Heart left ventricle (tissue), 16 donors: ENCODE data around the gene COG2. TPM values are rescaled to one million over a fixed set of nuclear protein-coding genes. Genes with fewer than 3 reads are reported as not detected.
"Not testable (repeated sequence)": the region's sequence is repeated elsewhere in the genome, so short reads cannot be mapped to it uniquely, and the experiment has no call there.

Source experiments
- ATAC-seq, 4 donors: fragments of 200-7000 bp; cut with Tn5 transposase; one replicate each; pipeline ENCODE4 v1.9.1; 2020 to 2022; ENCODE audit warnings: moderate library complexity in 4 of 4, mild to moderate bottlenecking in 3 of 4, moderate number of reproducible peaks in 1 of 4
- DNase-seq, 5 donors: peaks; one replicate each; pipeline ENCODE4 v3.0.0-alpha.2; 2020
- H3K27ac ChIP-seq, 12 donors: fragments of 200-600 bp; sonication (generic) in 4 of 12; one replicate each; pipeline versions ENCODE4 v1.5.0 to v1.8.0; 2016 to 2022; ENCODE audit warnings: mild to moderate bottlenecking in 2 of 12
- H3K27me3 ChIP-seq, 9 donors: fragments of 200-600 bp; sonication (generic) in 2 of 9; one replicate each; pipeline versions ENCODE4 v1.5.1 to v1.8.0; 2016 to 2022; ENCODE audit warnings: mild to moderate bottlenecking in 3 of 9
- H3K36me3 ChIP-seq, 9 donors: fragments of 200-600 bp; sonication (generic) in 2 of 9; one replicate each; pipeline versions ENCODE4 v1.5.0 to v1.8.0; 2018 to 2022; ENCODE audit warnings: mild to moderate bottlenecking in 2 of 9
- H3K4me1 ChIP-seq, 12 donors: fragments of 200-600 bp; sonication (generic) in 4 of 12; one replicate each; pipeline versions ENCODE4 v1.5.0 to v1.8.0; 2016 to 2022; ENCODE audit warnings: mild to moderate bottlenecking in 3 of 12
- H3K4me3 ChIP-seq, 12 donors: fragments of 200-600 bp; sonication (generic) in 4 of 12; one replicate each; pipeline versions ENCODE4 v1.5.0 to v1.8.0; 2017 to 2022; ENCODE audit warnings: mild to moderate bottlenecking in 9 of 12, moderate library complexity in 4 of 12
- H3K9me3 ChIP-seq, 12 donors: fragments of 200-600 bp; sonication (generic) in 4 of 12; one replicate each; pipeline versions ENCODE4 v1.5.0 to v1.8.0; 2016 to 2022; ENCODE audit warnings: mild to moderate bottlenecking in 1 of 12
- CTCF ChIP-seq, 12 donors: fragments of 200-600 bp; sonication (generic) in 4 of 12; IDR thresholded peaks; one replicate each; pipeline versions ENCODE4 v1.5.0 to v1.8.0; 2018 to 2022; ENCODE audit warnings: antibody characterized with exemption in 12 of 12, mild to moderate bottlenecking in 5 of 12
- POLR2A ChIP-seq, 2 donors: fragments of 450-650 bp; IDR thresholded peaks; one replicate each; pipeline ENCODE4 v1.6.1; 2017; ENCODE audit warnings: antibody characterized with exemption in 2 of 2, mild to moderate bottlenecking in 2 of 2, moderate library complexity in 2 of 2
- WGBS, 4 donors: extraction: QIAGEN DNeasy Blood & Tissue Kit in 2 of 4; methylation state at CpG; one replicate each; pipeline versions ENCODE4 v1.1.5 to v1.1.7; 2013 to 2018; 5-methylcytosine and 5-hydroxymethylcytosine counted together
- intact Hi-C, 10 donors: fragments of 100-400 bp; cut with DNase I; formaldehyde crosslinking; loops; one replicate each; pipeline versions ENCODE4 v1.11.1 to v1.14.2; 2022
- polyA plus RNA-seq, 2 donors: library from polyadenylated mRNA; stranded (reverse); fragments of 200-250 nt; gene quantifications; one replicate each; pipeline ENCODE4 v1.2.3, GENCODE V29; 2013
- total RNA-seq, 9 donors: library from RNA; depleted of rRNA in 2 of 9; stranded (reverse); fragments of >200 nt in 2 of 9; fragmentation: NEBNext Ultra II Directional in 3 of 9; extraction: Animal tissue kit (Norgen Biotek cat#: 25700) in 3 of 9; gene quantifications; one replicate each; pipeline versions ENCODE4 v1.1.0 to v1.2.4, GENCODE V29; 2016 to 2023
- donor health status: ischemic (EF 13 %, LVEDD 7.1; RV severe dilation, severe dysfunction).
- donor health status: healthy with polysubstance abuse.
- donor health status: DM: no; HTN: yes; CAD: no.
- donor health status: DM: no; HTN: no; CAD: no.
- donor health status: ischemic (EF 25% LVEDD 6.9; RV normal size, moderate dysfunction).
- donor health status: ischemic (EF 25% LVEDD 5.7; RV mildly dilated, moderate dysfunction).
- donor health status: healthy.
- donor health status: DM: yes; HTN: yes; CAD: no.
- donor health status: ischemic (EF 35%, LVEDD 5.7; RV mildly dilated, moderate dysfunction).
- donor health status: nonischemic (EF 11% LVEDD 7.7; RV severe dilation, severe dysfunction).
- donor health status: DM: yes; HTN: yes; CAD: no.
- donor health status: PGD.
- donor health status: ischemic (EF 29% LVEDD 5.4; RV normal size, mild dysfunction).
- donor health status: nonischemic (EF 23%, LVEDD 6.1; RV moderate dilation, normal function).

The COG2 gene
- total and polyA plus RNA-seq, 11 donors, result 9.2 to 31.4 (median 25.1) TPM

GRCh38 chr1:230713915-230714764 lies 71.9 kb downstream of the COG2 start, which contains the start of gene AGT:
TSS of gene AGT (minus strand) at chr1:230714122. CDS start at chr1:230710823, 3,299 bp downstream.
- WGBS, 4 donors, result 12 to 26% (median 23%) methylated on average over 18 to 24 of the region's 24 CpGs
- peak; percentile 95 to 98 (median 97) for ATAC-seq
- Histone ChIP-seq H3K27ac (peak within 1 kb of the TSS; percentile 54 to 93 (median 82)), H3K27me3 (no peaks in the 10 kb centered on the region), H3K4me3 (peak within 1 kb of the TSS; percentile 18 to 76 (median 52)), H3K4me1 (peaks cover 0 to 49% (median 17%) of the 10 kb centered on the region in 12 donors), H3K9me3 (no peaks in the 10 kb centered on the region), H3K36me3 (peaks cover 0 to 14% (median 0%) of the 10 kb centered on the region in 9 donors)
- no peak for TF ChIP-seq CTCF (IDR thresholded peaks at IDR 0.05)
- TF ChIP-seq POLR2A (IDR thresholded peaks at IDR 0.05), result no peak
- DNase-seq, result peak; percentile 84 to 92 (median 87)
- intact Hi-C loops, result loop anchor here in 2 of 10 donors (5.0 kb wide), 2 partner anchors 43 to 58 kb away; no protein-coding TSS in a partner anchor

GRCh38 chr1:230715510-230715909 lies 73.2 kb downstream of the COG2 start:
- Histone ChIP-seq H3K4me1 (peaks cover 0 to 43% (median 17%) of the 10 kb centered on the region in 12 donors), H3K4me3 (no peak overlapping the region), H3K27me3 (no peaks in the 10 kb centered on the region), H3K36me3 (peaks cover 0 to under 1% (median 0%) of the 10 kb centered on the region in 9 donors), H3K9me3 (no peaks in the 10 kb centered on the region), H3K27ac (peak overlapping the region in 5 of 12 donors; percentile 21 to 89 (median 84))
- WGBS, 4 donors, result 79 to 94% (median 89%) methylated on average over 3 of the region's 3 CpGs
- TF ChIP-seq CTCF (IDR thresholded peaks at IDR 0.05) (no peak), POLR2A (IDR thresholded peaks at IDR 0.05) (no peak)
- ATAC-seq, result no peak
- no peak for DNase-seq
- intact Hi-C loops, result no loop called here

- H3K27me3 ChIP-seq, H3K36me3 ChIP-seq, H3K4me3 ChIP-seq, H3K9me3 ChIP-seq, intact Hi-C loops, H3K27ac ChIP-seq, DNase-seq, ATAC-seq: not testable (repeated sequence)
- WGBS, 4 donors, result 55 to 75% (median 68%) methylated on average over 3 of the region's 3 CpGs
- H3K4me1 ChIP-seq, result peaks cover 0 to 37% (median 16%) of the 10 kb centered on the region in 12 donors
Observed at GRCh38 chr1:230716453-230716852, 74.2 kb downstream of the COG2 start.

GRCh38 chr1:230717251-230717650 lies 75.0 kb downstream of the COG2 start:
- intact Hi-C loops, result no loop called here
- H3K4me3 ChIP-seq, result no peak overlapping the region
- DNase-seq (no peak), ATAC-seq (no peak)
- no peaks in the 10 kb centered on the region for H3K27me3 ChIP-seq
- no peak overlapping the region for H3K27ac ChIP-seq
- no peaks in the 10 kb centered on the region for H3K36me3 ChIP-seq
- TF ChIP-seq CTCF (IDR thresholded peaks at IDR 0.05) (no peak), POLR2A (IDR thresholded peaks at IDR 0.05) (no peak)
- peaks cover 0 to 32% (median 14%) of the 10 kb centered on the region in 12 donors for H3K4me1 ChIP-seq
- WGBS, 4 donors, result 63 to 81% (median 78%) methylated on average over 1 of the region's 1 CpG
- no peaks in the 10 kb centered on the region for H3K9me3 ChIP-seq

- not testable (repeated sequence) for ATAC-seq, H3K27ac ChIP-seq
Observed at GRCh38 chr1:230721849-230722522, 79.7 kb downstream of the COG2 start.

More at GRCh38 chr1:230721849-230722522, 79.7 kb downstream of the COG2 start:
- intact Hi-C loops, result loop anchor here in 1 of 10 donors (5.0 kb wide), 1 partner anchor 50 kb away; no protein-coding TSS in a partner anchor
- not testable (repeated sequence) for DNase-seq, H3K9me3 ChIP-seq, H3K4me3 ChIP-seq, H3K27me3 ChIP-seq, H3K36me3 ChIP-seq
- peaks cover 0 to 29% (median 0%) of the 10 kb centered on the region in 12 donors for H3K4me1 ChIP-seq
- 93 to 98% (median 96%) methylated on average over 3 of the region's 3 CpGs for WGBS, 4 donors
